GM21717 (cell line): ENCODE measurements around the gene STK16.
A peak's percentile ranks its signal among the peaks of the same experiment; 100 is the strongest.
"Not testable (repeated sequence)": the region's sequence is repeated elsewhere in the genome, so short reads cannot be mapped to it uniquely, and the experiment has no call there.

ENCODE experiments used
- ATAC-seq: cut with Tn5 transposase; IDR thresholded peaks from one replicate; pipeline ENCODE4 v1.9.1; 2021; ENCODE audit warnings: mild to moderate bottlenecking, moderate library complexity; ENCODE audit not compliant: unreplicated experiment

STK16 gene, protein sequence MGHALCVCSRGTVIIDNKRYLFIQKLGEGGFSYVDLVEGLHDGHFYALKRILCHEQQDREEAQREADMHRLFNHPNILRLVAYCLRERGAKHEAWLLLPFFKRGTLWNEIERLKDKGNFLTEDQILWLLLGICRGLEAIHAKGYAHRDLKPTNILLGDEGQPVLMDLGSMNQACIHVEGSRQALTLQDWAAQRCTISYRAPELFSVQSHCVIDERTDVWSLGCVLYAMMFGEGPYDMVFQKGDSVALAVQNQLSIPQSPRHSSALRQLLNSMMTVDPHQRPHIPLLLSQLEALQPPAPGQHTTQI

DNA sequence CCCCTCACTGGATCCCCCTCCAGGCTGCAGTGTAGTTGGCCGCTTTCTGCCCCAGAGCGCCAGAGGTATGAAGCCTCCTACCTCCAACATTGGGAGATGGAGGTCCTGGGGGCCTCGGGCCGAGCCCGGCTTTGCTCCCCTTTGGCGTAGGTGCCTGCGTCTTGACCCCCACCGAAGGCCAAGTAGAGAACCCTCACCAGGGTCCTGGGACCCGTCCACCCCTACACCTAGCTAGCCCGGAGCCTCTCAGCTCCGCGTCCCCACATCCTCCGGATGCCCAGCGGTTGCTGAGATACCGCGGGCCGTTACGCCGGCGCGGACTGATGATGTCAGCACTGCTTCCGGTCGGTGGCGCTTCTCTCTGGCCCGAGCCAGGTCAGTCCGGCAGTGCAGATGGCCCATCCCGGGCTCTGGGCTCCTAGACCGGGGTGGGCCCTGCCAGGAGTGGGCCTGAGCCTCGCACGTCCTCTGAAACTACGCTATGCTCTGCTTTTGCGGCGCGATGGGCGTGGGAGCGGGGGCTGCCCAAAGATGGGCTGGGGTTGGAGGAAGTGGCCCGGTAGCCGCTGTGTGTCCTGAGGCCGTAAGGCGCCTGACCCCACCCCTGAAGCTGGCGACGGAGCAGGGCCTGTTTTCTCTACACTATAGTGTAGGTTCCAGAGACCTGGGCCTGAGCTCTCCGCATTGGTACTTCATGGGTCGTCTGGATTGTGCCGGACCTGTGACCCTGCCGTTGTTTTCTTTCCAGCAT, at the start of gene STK16, which contains the start of gene GLB1L:
TSS of gene STK16 (plus strand) at position 332 of the 751 bp plus-strand sequence. CDS start 521 bp downstream, outside the sequence.
TSS of gene GLB1L (minus strand) at position 297 of the 751 bp plus-strand sequence. CDS start 1,871 bp downstream, outside the sequence.
- ATAC-seq, result peak; percentile 68

DNA sequence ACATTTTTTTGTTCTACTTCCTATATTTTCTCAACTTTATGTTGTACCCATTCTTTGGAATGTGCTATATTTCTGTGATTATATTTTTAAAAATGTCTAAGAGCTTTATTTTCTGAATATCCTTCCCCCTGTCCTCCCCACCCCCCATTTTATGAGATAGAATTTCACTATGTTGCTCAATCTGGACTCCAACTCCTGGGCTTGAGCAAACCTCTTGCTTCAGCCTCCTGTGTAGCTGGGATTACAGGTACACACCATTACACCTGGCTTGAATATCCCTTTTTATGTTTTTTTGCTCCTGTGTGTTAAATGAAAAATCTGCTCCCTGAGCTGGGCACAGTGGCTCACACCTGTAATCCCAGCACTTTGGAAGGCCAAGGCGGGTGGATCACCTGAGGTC, 47.9 kb upstream of the STK16 start:
- ATAC-seq, result no peak

DNA sequence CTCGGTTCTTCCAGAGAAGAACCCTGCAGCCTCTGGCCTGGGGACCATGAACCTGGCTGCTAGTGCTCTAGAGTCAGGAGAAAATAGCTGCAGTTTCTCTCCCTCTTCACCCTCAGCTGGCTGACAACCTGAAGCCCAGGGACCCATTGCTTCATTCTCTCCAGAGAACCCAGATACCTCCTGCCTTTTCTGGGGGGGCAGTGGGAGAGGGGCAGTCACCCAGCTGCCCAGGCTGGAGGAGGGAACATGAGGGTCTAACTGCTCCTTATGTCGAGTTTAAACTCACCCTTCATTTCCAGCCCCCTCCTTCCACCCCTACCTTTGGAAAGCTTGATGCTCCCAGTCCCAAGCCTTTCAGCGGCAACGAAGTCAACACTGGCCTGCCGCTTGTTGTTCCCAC, 46.3 kb upstream of the STK16 start:
- no peak for ATAC-seq

DNA sequence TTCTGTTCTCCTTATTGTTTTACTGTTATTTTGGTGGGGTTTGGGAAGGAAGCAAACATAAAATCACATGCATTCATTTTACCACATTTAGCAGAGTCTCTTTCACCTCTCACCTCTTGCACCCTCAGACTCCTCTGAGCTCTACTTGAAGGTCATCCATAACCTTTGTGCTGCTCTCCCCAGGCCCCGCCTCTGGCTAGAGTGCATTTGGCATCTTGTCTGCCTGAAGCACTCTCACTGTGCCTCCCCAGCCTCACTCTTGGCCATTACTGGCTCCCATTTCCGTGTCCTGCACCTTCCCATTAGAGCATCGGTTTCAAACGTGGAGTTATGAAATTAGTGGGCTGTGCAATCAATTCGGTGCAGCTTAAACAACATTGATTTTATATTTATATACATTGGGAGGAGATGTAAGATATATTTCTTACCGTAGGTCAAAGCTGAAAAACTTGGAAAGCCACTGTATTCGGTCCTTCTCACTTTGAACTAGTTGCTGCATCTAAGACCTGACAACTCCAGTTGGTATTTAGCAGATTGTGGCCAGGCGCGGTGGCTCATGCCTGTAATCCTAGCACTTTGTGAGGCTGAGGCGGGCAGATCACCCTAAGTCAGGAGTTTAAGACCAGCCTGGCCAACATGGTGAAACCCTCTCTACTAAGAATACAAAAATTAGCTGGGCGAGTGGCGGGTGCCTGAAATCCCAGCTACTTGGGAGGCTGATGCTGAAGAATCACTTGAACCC, 45.6 kb upstream of the STK16 start:
- no peak for ATAC-seq

DNA sequence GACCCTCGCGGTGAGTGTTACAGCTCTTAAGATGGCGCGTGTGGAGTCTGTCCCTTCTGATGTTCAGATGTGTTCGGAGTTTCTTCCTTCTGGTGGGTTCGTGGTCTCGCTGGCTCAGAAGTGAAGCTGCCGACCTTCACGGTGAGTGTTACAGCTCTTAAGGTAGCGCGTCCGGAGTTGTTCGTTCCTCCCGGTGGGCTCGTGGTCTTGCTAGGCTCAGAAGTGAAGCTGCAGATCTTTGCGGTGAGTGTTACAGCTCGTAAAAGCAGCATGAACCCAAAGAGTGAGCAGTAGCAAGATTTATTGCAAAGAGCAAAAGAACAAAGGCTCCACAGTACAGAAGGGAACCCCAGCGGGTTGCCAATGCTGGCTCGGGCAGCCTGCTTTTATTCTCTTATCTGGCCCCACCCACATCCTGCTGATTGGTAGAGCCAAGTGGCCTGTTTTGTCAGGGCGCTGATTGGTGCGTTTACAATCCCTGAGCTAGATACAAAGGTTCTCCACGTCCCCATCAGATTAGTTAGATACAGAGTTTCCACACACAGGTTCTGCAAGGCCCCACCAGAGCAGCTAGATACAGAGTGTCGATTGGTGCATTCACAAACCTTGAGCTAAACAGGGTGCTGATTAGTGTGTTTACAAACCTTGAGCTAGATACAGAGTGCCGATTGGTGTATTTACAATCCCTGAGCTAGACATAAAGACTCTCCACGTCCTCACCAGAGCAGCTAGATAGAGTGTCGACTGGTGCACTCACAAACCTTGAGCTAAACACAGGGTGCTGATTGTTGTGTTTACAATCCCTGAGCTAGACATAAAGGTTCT, 44.6 kb upstream of the STK16 start:
- not testable (repeated sequence) for ATAC-seq

DNA sequence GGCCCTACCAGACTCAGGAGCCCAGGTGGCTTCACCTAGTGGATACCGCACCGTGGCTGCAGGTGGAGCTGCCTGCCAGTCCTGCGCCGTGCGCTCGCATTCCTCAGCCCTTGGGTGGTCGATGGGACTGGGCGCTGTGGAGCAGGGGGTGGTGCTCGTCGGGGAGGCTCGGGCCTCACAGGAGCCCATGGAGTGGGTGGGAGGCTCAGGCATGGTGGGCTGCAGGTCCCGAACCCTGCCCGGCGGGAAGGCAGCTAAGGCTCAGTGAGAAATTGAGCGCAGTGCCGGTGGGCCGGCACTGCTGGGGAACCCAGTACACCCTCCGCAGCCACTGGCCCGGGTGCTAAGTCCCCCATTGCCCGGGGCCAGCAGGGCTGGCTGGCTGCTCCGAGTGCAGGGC, 43.9 kb upstream of the STK16 start:
- ATAC-seq, result not testable (repeated sequence)

DNA sequence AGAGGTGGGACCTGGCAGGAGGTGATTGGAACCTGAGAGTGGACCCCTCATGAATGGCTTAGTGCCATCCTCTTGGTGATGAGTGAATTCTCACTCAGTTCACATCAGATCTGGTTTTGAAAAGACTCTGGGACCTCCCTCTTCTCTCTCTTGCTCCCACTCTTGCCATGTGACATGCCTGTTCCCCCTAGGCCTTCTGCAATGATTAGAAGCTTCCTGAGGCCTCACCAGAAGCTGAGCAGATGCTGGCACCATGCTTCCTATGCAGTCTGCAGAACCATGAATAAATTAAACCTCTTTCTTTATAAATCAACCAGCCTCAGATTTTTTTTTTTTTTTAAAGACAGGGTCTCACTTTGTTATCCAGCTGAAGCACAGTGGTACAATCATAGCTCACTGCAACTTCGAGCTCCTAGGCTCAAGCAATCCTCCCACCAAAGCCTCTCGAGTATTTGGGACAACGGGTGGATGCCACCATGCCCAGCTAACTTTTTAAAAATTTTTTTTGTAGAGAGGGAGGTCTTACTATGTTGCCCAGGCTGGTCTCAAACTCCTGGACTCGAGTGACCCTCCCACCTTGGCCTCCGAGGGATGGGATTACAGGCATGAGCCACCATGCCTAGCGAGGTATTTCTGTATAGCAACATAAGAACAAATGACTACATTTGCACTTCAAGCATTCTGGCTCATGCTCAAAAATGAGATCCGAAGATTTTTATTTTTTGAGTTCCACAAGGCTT, 40.7 kb upstream of the STK16 start:
- no peak for ATAC-seq

DNA sequence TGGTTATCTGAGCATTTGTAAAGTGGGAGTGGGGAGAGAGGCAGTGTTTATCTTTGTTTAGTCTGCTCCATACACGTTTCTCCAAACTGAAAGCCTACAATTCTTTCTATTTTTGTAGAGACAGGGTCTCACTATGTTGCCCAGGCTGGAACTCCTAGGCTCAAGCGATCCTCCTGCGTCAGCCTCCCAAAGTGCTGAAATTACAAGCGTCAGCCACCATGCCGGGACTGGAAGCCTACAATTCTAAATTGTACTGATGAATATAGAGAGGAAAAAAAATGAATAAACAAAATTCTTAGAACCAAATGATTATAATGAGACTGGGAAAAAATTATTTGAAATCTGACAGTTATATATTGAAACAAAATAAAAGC, 40.1 kb upstream of the STK16 start:
- ATAC-seq, result no peak

DNA sequence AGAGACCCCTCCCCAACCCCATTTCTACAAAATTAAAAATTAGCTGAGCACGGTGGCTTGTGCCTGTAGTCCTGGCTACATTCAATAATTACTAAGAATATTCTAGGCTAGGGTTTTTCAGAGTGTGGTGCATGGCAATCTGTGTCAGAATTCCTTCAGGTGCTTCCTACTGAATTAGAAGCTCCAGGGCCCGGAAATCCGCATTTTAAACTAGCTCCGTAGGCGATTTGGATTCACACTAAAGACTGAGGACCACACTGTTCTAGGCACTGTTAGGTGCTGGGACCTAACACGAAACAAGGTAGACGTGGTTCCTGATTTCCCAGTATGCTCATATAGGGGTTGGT, 39.3 kb upstream of the STK16 start:
- no peak for ATAC-seq

DNA sequence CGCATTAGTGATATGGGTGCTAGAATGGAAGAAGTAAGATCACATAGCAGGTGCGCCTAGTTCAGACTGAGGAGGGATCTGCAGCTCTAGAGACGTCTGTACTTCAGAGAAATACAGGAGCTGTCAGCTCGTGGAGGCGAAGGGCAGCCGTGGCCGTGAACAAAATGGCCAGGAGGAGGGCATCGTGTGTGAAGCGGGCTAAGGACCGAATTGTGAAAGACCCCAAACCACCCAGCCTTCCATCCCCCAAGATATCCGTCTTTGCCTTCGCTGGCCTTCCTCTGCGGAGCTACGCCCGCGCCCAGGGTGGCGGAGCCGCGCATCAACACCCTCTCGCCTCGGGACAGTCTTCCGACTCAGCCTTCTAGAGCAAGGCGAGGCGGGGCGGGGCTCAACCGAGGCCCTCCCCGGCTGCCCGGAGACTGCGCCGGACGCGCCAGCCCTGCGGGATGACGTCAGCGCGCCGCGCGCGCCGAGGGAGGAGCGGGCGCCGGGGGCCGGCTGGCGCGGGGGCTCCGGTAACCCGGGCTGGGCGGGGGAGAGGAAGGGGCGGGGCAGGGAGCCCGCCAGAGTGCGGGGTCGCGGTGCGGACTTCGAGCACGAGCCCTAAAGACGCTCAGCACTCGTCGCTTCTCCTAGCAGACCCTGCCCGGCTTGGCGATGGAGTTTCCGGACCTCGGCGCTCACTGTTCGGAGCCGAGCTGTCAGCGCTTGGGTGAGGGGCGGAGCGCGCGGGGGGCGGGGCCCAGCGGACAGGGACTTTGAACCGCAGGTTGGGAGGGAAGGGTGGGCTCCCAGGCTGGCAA, 38.7 kb upstream of the STK16 start, which contains the start of gene ZFAND2B:
TSS of gene ZFAND2B (plus strand) at position 455 of the 806 bp plus-strand sequence. CDS start at position 661, 206 bp downstream.
- ATAC-seq, result peak; percentile 98

DNA sequence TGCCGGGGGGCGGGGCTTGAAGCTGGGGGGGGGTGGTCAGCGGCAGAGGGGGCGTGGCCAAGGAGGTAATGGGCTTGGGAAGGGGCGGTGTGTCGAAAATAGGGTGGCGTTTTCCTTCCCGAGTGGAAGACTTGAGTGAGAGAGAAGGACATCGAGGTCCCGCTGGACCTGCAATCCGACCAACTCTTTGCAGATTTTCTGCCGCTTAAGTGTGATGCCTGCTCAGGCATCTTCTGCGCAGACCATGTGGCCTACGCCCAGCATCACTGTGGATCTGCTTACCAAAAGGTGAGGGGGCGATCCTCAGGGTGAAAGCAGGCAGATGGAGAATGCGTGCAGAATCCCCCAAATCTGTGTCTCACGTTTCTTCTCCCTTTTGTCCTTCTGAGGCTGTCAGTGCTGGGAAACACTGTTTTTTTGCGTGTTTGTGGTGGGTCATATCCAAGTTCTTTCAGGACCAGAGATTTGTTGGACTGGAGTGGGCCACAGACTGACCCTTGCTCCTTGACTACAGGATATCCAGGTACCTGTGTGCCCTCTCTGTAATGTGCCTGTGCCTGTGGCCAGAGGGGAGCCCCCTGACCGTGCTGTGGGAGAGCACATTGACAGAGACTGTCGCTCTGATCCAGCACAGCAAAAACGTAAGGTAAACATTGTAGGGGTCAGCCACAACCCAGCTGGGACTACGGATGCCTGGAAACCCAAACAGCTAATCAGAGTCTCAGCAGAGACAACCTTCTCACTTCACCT, 38.0 kb upstream of the STK16 start:
- no peak for ATAC-seq

DNA sequence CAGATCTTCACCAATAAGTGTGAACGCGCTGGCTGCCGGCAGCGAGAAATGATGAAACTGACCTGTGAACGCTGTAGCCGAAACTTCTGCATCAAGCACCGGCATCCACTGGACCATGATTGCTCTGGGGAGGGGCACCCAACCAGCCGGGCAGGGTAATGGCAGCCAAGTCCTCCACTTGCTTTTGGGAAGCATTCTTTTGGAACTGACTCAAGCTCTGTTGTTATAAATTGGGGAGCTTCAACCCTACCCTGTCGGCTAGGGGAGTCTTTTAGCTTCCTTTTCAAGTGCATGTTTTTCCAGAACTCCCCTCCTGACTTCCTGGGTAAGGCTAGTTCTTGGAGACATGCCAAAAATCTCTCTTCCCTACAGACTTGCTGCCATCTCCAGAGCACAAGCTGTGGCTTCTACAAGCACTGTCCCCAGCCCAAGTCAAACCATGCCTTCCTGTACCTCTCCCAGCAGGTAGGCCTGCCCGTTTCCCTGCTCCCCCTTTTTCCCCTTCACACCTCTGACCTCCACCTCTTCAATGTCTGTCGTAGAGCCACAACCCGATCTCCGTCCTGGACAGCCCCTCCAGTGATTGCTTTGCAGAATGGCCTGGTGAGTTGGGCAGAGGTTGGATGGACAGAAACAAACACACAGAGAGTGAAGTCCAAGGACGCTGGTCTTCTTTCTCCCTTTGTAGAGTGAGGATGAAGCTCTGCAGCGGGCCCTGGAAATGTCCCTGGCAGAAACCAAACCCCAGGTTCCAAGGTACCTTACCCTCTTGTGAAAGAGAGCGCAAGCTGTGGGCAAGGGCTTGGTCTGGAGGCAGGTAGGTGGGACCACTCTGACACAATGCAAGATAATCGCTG, 37.2 kb upstream of the STK16 start:
- no peak for ATAC-seq

DNA sequence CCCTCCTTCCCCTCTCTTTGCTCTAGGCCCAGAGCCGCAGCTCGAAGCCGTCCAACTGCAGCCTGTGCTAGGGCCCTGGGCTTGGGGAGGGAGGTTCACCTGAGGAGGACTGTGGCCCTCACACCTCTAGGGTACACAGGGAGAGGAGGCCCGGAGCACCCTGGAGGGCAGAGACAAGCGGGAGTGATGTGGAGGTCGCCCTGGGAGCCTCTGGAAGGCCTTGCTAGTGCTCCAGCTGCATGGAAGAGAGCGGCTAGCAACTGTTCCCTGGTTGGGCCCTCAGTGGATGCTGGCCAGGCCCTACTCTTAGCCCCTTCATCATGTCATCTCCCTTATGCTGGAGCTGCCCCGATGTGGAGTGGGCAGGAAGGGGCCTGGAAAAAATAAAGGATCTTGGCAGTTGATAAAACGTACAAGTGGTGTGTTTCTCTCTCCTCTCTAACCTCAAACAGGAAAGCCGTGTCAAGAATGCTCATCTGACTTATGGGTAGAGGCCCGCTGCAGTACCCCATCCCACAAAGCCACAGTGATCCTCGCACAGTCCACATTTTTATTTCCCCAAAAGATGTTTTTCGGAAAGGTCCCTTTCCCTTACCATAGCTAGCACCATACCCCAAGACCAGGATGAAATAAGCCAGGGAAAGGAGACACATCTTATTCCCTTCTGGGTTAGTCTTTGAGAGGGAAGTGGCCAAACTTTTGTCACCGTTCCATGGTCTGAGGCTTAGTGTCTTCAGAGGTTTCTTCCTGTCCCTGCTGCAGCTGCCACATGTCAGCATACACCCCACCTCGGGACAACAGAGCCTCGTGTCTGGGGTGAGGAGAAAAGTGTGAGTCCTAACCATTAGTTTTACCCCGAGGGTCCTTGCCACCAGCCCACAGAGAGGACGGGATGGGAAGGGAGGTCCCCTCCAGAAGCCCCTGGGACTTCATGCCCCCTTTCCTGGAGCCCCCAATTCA, 35.8 kb upstream of the STK16 start:
- no peak for ATAC-seq

DNA sequence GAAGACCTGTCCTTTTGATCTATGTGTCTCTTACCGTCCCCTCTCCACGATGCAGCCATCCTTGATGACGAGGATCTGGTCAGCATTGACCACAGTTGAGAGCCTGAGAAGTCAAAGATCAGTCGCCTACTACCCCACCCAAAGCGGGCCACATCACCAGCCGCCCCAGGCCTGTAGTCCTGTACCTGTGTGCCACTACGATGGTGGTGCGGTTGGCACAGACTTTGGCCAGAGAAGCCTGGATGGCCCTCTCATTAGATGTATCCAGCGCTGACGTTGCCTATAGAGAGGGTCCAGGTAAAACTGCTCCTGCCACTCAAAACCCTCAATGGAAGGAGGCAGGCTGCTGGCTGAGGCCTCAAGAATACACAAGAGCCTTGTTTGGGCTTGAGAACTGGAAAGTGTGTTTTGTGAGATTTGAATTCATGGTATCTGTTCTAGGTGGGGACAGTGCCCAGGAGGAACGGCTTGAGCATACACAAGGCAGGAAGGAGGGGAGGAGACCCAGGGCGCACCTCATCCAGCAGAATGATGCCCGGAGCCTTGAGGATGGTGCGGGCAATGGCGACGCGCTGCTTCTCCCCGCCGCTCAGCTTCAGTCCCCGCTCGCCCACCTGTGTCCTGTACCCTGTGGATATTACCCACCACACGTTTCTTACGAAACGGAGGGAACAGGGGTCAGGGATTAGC, 34.9 kb upstream of the STK16 start:
- no peak for ATAC-seq

DNA sequence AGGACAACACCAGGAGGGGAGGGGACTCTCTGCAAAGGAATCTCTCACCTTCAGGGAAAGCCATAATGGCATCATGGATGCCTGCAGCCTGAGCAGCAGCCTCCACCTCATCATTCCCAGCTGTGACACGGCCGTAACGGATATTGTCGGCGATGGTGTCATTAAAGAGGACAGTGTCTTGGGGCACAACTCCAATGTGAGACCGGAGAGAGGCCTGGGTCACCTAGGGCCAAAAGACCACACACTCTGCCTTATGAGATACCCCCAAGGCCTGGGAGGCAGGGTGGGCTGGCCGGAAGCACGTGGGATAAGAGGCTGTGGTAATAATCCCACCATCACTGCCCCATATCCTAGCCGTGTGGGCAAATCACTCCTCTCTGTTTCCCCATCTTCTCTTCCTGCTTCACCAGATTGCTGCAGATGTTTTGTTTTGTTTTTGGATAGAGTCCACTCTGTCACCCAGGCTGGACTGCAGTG, 34.4 kb upstream of the STK16 start:
- no peak for ATAC-seq

DNA sequence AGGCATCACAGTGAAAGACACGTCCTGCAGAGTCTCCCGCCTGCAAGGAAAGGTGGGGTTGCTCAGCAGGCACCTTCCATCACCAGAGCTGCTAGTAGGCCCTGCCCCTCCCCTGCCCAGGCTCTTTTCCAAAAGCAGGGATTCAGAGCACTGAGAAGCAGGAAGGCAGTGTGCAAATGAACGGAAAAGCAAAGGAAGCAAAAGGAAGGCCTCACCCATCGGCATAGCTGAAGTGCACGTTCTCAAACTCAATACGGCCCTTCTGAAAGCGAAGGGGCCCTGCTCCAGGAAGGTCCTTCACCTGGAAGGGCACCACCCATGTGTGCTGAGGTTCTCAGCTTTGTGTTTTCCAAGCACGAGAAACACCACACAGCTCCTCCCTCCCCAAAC, 32.3 kb upstream of the STK16 start:
- ATAC-seq, result no peak
